ENCODE results near the gene SORBS1.

The SORBS1 gene

DNA sequence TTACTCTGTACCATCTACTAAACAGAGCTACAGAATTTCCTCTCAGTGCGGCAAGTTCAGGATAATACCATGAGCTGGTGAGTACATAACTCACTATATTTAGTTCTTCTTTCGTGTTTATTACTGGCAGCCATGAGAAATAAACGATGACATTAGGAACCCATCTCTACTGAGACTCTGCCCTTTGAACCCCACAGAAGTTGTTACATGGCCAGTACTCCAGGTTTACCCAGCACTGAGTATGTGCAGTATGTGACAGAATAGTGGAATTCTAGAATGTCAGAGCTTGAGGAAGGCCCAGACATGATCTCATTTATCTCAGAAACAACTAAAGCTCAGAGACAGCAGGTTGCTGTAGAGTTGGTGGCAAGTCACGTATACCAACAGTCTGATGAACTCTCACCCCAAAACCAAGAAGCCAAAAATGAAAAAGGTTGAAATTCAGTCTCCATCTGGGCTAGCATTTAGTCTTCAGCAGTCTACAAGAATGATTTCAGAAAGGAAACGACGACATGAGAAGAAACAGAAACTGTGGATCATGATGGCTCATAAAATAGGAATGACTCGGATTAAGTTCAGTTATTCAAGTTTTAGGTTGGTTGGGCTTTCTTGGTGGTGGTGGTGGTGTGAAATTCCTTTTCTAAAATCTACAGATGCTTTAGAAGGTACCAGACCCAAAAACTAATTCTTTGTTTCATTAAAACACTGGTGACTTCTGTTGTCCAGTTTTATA lies 78.5 kb downstream of the SORBS1 start:
- Histone ChIP-seq H3K4me1 (ENCODE audit: control insufficient read depth, insufficient read depth, low read length, poor library complexity, severe bottlenecking) (peaks cover 12% of the 10 kb centered on the region), H3K36me3 (ENCODE audit: control insufficient read depth, insufficient read depth, low read length) (no peaks in the 10 kb centered on the region), H3K9me3 (ENCODE audit: control insufficient read depth, low read length) (no peaks in the 10 kb centered on the region), H3K27ac (ENCODE audit: low read depth, low read length, severe bottlenecking) (no peak overlapping the region), H3K4me3 (ENCODE audit: extremely low read depth, insufficient read depth, low read length, poor library complexity, severe bottlenecking) (no peak overlapping the region)
- 96 to 98% methylated on average over 5 to 6 of the region's 7 CpGs for WGBS, 2 experiments (ENCODE audit: insufficient coverage in 2 of 2)

DNA sequence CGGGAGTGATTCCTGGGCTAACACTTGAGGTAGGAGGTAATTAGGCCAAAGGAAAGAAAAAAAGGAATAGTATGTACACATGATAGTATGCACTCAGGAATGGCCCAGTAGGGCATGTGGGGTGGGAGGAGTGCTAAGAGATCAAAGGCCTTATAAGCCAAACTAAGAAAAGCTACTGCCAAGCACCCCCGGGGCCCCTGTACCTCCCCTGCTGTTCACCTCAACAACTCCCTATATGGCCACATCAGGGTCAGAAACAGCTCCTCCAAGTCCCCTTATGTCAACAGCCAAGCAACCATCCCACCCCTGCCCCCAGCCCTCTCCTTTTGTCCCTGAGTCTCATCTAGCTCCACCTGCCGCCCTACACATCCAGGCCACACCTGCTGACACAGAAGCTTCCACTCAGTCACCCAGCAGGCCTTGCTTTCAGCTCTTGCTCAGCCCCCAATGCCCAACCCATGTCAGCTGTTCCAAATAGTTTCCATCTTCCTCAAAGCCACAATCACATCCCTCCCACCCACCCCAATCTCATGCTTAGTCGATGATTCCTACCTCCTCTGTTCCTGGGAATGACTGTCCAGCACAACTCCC lies 80.2 kb downstream of the SORBS1 start:
- WGBS, 2 experiments (ENCODE audit: insufficient coverage in 2 of 2): 20 to 49% methylated on average over 2 to 3 of the region's 4 CpGs
- Histone ChIP-seq H3K4me1 (ENCODE audit: control insufficient read depth, insufficient read depth, low read length, poor library complexity, severe bottlenecking) (peaks cover 21% of the 10 kb centered on the region), H3K27ac (ENCODE audit: low read depth, low read length, severe bottlenecking) (no peak overlapping the region), H3K9me3 (ENCODE audit: control insufficient read depth, low read length) (no peaks in the 10 kb centered on the region), H3K36me3 (ENCODE audit: control insufficient read depth, insufficient read depth, low read length) (no peaks in the 10 kb centered on the region), H3K4me3 (ENCODE audit: extremely low read depth, insufficient read depth, low read length, poor library complexity, severe bottlenecking) (no peak overlapping the region)

DNA sequence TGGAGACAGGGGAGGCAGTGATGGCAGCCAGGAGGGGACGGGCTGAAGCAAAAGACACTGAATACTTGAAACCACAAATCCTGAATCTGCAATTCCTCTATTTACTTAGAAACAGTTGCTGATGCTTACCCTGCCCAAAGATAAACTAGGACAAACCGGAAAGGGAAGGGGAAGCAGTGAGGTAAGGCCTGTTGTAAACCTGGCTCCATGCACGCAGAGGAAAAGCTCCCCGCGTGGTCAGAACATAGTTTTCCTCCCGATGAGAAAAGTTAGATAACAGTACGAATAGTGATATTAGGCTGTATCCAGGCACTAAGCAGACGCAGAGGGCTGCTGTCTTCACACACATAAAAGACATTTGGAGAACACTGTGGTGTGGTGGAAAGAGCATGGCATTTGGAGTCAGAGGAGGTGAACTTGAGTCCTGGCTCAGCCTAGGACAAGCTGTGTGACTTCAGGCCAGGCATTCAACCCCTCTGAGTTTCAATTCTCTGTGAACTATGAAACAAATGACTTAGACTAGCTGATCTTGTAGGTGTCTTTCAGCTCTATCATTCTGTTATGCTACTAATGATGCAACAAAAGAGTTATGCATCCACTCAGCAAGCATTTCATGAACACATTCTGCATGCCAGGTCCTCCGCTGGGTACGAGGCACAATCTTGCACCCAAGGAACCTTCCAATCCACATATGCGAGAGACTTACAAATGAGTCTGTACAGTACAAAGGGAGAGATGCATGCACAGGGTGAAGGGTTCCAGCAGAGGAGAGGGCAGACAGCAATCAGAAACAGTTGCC lies 80.9 kb downstream of the SORBS1 start:
- no peaks in the 10 kb centered on the region for H3K9me3 ChIP-seq (ENCODE audit: control insufficient read depth, low read length)
- H3K4me3 ChIP-seq (ENCODE audit: extremely low read depth, insufficient read depth, low read length, poor library complexity, severe bottlenecking): no peak overlapping the region
- no peak overlapping the region for H3K27ac ChIP-seq (ENCODE audit: low read depth, low read length, severe bottlenecking)
- 86 to 90% methylated on average over 6 to 8 of the region's 11 CpGs for WGBS, 2 experiments (ENCODE audit: insufficient coverage in 2 of 2)
- H3K4me1 ChIP-seq (ENCODE audit: control insufficient read depth, insufficient read depth, low read length, poor library complexity, severe bottlenecking): peaks cover 21% of the 10 kb centered on the region
- H3K36me3 ChIP-seq (ENCODE audit: control insufficient read depth, insufficient read depth, low read length): no peaks in the 10 kb centered on the region

DNA sequence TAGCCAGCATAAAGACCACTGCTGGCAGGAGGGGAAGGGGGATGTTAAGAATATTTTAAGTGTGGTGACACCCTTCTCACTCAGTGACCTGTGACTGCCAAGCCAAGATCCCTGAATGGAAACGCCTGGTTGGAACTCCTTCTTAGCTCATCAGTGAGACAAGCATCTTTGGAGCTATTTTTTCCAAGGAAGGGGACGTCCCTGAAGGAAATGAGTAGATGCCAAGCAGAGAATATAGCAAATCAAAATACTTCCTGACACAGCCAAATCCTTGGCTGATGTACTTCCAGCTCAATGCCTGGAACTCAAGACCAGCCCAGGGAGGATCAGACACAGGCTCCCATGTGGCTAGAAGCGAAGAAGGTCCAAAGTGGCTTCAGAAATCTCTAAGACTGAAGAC lies 82.2 kb downstream of the SORBS1 start:
- no peak overlapping the region for H3K4me3 ChIP-seq (ENCODE audit: extremely low read depth, insufficient read depth, low read length, poor library complexity, severe bottlenecking)
- WGBS, 2 experiments (ENCODE audit: insufficient coverage in 2 of 2): 60 to 66% methylated on average over 1 to 2 of the region's 3 CpGs
- H3K27ac ChIP-seq (ENCODE audit: low read depth, low read length, severe bottlenecking): no peak overlapping the region
- no peaks in the 10 kb centered on the region for H3K36me3 ChIP-seq (ENCODE audit: control insufficient read depth, insufficient read depth, low read length)
- peaks cover 27% of the 10 kb centered on the region for H3K4me1 ChIP-seq (ENCODE audit: control insufficient read depth, insufficient read depth, low read length, poor library complexity, severe bottlenecking)
- no peaks in the 10 kb centered on the region for H3K9me3 ChIP-seq (ENCODE audit: control insufficient read depth, low read length)

DNA sequence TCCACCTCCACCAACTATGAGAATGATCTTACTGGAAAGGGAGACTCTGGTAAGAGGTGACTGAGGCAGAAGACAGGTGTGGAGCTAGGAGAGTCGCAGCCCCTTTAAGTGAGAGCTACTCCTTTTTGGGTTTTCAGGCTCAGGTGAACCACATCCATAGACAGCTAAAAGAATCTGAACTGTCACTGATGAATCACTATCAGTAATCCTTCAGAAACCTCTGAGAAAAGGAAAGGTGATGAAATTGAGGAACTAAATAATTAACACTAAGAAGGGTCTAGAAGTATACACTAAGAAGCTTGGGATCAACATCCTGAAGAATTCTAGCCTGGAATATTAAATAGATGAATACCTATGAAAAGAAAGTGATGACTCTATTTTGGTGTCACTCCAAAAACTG lies 83.0 kb downstream of the SORBS1 start:
- H3K27ac ChIP-seq (ENCODE audit: low read depth, low read length, severe bottlenecking): no peak overlapping the region
- H3K36me3 ChIP-seq (ENCODE audit: control insufficient read depth, insufficient read depth, low read length): no peaks in the 10 kb centered on the region
- no peaks in the 10 kb centered on the region for H3K9me3 ChIP-seq (ENCODE audit: control insufficient read depth, low read length)
- H3K4me3 ChIP-seq (ENCODE audit: extremely low read depth, insufficient read depth, low read length, poor library complexity, severe bottlenecking): no peak overlapping the region
- peaks cover 29% of the 10 kb centered on the region for H3K4me1 ChIP-seq (ENCODE audit: control insufficient read depth, insufficient read depth, low read length, poor library complexity, severe bottlenecking)
- WGBS, 2 experiments (ENCODE audit: insufficient coverage in 2 of 2): no CpG with 5 or more reads among the region's 1 CpG

DNA sequence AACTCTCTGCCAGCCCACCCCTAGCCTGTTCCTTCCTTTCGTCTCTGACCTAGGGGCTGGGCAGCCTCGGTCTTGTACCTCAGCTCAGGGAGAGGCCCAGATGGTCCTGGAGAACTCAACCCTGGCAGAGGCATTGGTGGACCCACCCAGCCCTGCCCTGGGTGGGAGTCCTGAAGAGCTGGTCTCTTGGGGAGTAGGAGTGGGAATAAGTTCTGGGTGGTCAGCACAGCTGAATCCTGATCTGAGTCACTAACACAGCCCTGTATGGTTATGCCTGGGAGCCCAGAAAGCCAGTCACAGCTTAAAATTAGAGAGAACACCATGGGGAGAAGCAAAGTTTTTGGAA lies 84.0 kb downstream of the SORBS1 start:
- Histone ChIP-seq H3K4me3 (ENCODE audit: extremely low read depth, insufficient read depth, low read length, poor library complexity, severe bottlenecking) (no peak overlapping the region), H3K27ac (ENCODE audit: low read depth, low read length, severe bottlenecking) (peak overlapping the region; percentile 67), H3K4me1 (ENCODE audit: control insufficient read depth, insufficient read depth, low read length, poor library complexity, severe bottlenecking) (peaks cover 29% of the 10 kb centered on the region), H3K9me3 (ENCODE audit: control insufficient read depth, low read length) (no peaks in the 10 kb centered on the region), H3K36me3 (ENCODE audit: control insufficient read depth, insufficient read depth, low read length) (no peaks in the 10 kb centered on the region)
- 67% methylated on average over 1 of the region's 2 CpGs; no CpG with 5 or more reads in 1 of the 2 experiments for WGBS, 2 experiments (ENCODE audit: insufficient coverage in 2 of 2)

DNA sequence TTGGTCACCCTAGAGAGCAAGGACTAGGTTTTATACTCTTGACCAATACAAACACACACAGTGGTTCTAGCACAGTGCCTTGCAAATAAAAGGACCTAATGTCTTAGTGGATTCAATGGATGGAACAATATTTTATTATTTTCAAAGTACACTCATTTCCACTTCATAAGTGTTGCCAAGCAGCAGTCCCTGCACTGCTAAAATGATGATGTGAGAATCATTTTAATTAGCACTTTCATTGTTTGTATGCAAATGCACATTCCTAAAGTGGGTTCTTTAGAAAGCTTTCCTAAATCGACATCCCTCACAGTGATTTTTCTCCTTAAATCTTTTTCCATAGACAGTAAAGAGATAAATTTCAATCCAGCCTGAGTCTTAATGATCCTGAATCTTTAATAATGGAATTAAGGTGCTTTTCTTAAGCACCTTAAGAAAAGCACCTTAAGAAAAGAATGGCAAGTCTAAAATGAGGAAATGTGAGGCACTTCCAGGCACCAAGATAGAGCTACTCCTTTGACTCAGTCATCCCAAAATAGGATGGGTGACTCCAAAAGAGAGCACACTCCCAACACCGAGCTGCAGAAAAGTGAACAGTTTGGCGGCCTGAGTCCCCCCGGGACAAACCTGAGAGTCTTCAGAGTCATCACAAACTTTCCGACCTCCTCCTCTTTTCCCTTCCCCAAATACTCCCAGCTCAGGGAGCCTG lies 84.5 kb downstream of the SORBS1 start:
- Histone ChIP-seq H3K36me3 (ENCODE audit: control insufficient read depth, insufficient read depth, low read length) (no peaks in the 10 kb centered on the region), H3K9me3 (ENCODE audit: control insufficient read depth, low read length) (no peaks in the 10 kb centered on the region), H3K4me1 (ENCODE audit: control insufficient read depth, insufficient read depth, low read length, poor library complexity, severe bottlenecking) (peaks cover 29% of the 10 kb centered on the region), H3K4me3 (ENCODE audit: extremely low read depth, insufficient read depth, low read length, poor library complexity, severe bottlenecking) (no peak overlapping the region), H3K27ac (ENCODE audit: low read depth, low read length, severe bottlenecking) (no peak overlapping the region)
- WGBS, 2 experiments (ENCODE audit: insufficient coverage in 2 of 2): 46 to 61% methylated on average over 4 of the region's 5 CpGs

DNA sequence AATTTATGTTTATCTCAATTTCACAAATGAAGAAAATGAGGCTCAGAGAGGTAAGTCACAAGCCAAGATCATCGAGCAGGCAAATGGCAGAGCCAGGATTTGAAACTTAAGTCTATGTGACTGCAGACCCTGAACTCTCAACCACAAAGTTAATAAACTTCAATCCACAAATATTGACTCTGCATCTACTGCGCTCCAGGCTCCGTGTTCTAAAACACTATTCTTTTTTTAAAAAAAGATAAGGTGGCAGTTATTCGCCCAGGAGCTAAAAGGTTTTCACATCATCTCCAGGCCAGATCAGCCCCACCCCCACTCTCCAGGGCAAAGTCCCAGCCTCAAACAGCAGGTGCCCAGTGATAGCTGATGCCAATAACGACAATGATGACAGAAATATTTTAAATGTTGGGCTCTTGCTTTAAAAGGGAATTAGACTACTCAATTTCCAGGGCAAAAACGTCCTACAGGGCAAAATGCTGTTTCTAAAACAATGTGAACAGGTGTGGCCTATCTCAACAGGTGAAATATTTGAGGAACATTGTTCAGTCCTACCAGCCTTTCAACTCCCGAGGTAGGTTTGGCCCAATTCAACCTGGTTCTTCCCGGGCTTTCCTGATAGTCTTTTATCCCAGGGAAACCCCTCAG lies 85.2 kb downstream of the SORBS1 start:
- H3K36me3 ChIP-seq (ENCODE audit: control insufficient read depth, insufficient read depth, low read length): no peaks in the 10 kb centered on the region
- 51 to 64% methylated on average over 5 to 7 of the region's 8 CpGs for WGBS, 2 experiments (ENCODE audit: insufficient coverage in 2 of 2)
- no peak overlapping the region for H3K27ac ChIP-seq (ENCODE audit: low read depth, low read length, severe bottlenecking)
- peaks cover 29% of the 10 kb centered on the region for H3K4me1 ChIP-seq (ENCODE audit: control insufficient read depth, insufficient read depth, low read length, poor library complexity, severe bottlenecking)
- H3K9me3 ChIP-seq (ENCODE audit: control insufficient read depth, low read length): no peaks in the 10 kb centered on the region
- H3K4me3 ChIP-seq (ENCODE audit: extremely low read depth, insufficient read depth, low read length, poor library complexity, severe bottlenecking): no peak overlapping the region

DNA sequence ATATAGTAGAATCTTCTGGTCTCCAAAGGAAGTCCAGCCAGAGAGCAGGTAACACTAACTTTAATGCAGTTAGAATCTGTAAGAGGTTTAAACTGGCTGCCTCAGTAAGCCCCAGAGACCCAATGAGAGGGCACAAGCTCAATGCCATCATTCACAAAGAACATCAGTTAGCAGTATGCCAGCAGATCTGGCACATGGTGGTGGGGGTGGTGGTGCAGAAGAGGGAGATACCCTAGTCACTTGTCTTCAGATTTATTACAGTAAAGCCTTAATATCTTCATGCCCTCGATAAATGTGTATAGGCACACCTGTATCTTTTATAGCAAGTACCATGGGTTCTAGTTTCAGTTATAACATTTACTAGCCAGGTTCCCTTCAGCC lies 86.2 kb downstream of the SORBS1 start:
- Histone ChIP-seq H3K9me3 (ENCODE audit: control insufficient read depth, low read length) (no peaks in the 10 kb centered on the region), H3K4me3 (ENCODE audit: extremely low read depth, insufficient read depth, low read length, poor library complexity, severe bottlenecking) (no peak overlapping the region), H3K36me3 (ENCODE audit: control insufficient read depth, insufficient read depth, low read length) (no peaks in the 10 kb centered on the region), H3K4me1 (ENCODE audit: control insufficient read depth, insufficient read depth, low read length, poor library complexity, severe bottlenecking) (peaks cover 32% of the 10 kb centered on the region), H3K27ac (ENCODE audit: low read depth, low read length, severe bottlenecking) (no peak overlapping the region)
- WGBS, 2 experiments (ENCODE audit: insufficient coverage in 2 of 2): 100% methylated on average over 1 of the region's 1 CpG

DNA sequence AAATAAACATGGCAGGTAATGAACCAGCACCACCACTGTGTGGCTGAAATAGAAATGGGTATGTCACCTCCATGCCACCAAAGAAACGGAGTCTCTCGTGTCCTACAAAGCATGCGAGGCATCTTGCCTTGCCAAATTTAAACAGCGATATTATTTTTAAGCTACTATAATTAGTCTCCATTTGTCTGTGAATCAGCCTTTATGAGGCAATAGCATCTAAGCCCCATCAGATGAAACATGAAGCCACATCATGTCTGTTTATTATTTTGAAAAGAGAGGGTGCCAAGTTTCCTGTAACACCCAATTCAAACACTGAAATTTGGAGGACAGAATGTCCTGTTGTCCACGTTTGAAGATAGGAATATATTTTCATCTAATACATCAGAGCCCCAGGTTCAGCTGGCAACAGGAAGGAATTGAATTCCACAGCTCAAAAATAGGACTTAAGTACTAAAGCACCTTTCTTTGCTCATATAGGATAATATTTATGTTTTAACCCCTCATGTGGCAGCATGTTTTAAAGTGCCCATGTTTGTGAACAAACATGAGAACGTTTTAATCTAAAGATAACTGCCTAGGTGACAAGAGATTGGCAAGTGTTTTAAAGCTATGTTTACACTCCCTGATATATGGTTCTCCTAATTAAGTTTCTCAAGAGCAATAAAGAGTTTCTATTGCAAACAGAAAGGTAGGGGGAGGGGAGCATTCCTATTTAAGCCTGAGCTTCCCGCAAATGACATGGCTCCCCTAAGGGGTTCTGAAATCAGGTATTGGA lies 86.8 kb downstream of the SORBS1 start:
- no peak overlapping the region for H3K4me3 ChIP-seq (ENCODE audit: extremely low read depth, insufficient read depth, low read length, poor library complexity, severe bottlenecking)
- peaks cover 34% of the 10 kb centered on the region for H3K4me1 ChIP-seq (ENCODE audit: control insufficient read depth, insufficient read depth, low read length, poor library complexity, severe bottlenecking)
- H3K9me3 ChIP-seq (ENCODE audit: control insufficient read depth, low read length): no peaks in the 10 kb centered on the region
- H3K27ac ChIP-seq (ENCODE audit: low read depth, low read length, severe bottlenecking): no peak overlapping the region
- WGBS, 2 experiments (ENCODE audit: insufficient coverage in 2 of 2): 71 to 89% methylated on average over 3 to 6 of the region's 7 CpGs
- H3K36me3 ChIP-seq (ENCODE audit: control insufficient read depth, insufficient read depth, low read length): no peaks in the 10 kb centered on the region
